SJSA1 (cell line): Measurements from ENCODE around the gene ACVR1. TPM values are rescaled to one million over a fixed set of nuclear protein-coding genes. Genes with fewer than 3 reads are reported as not detected.
"Not testable (repeated sequence)": the region's sequence is repeated elsewhere in the genome, so short reads cannot be mapped to it uniquely, and the experiment has no call there.

Experiments
- DNase-seq, 2 experiments: peaks; one replicate each; pipeline ENCODE4 v3.0.0-alpha.2; 2015 to 2020; ENCODE audit warnings: low spot score in 2 of 2, low read depth in 1 of 2
- H3K27ac ChIP-seq: fragments of 250-450 bp; sonication (Bioruptor Pico); 2 replicates; pipeline ENCODE4 v1.5.1; 2020; ENCODE audit warnings: mild to moderate bottlenecking, moderate library complexity
- H3K27me3 ChIP-seq: fragments of 250-450 bp; sonication (Bioruptor Pico); replicated peaks from 2 replicates; pipeline ENCODE4 v1.5.1; 2020; ENCODE audit warnings: mild to moderate bottlenecking, moderate library complexity
- H3K36me3 ChIP-seq: fragments of 250-450 bp; sonication (Bioruptor Pico); 2 replicates; pipeline ENCODE4 v1.5.1; 2020; ENCODE audit warnings: mild to moderate bottlenecking
- H3K4me1 ChIP-seq: fragments of 250-450 bp; sonication (Bioruptor Pico); replicated peaks from 2 replicates; pipeline ENCODE4 v1.6.1; 2021; ENCODE audit warnings: mild to moderate bottlenecking
- H3K4me3 ChIP-seq: fragments of 250-450 bp; sonication (Bioruptor Pico); 2 replicates; pipeline ENCODE4 v1.5.1; 2020; ENCODE audit warnings: mild to moderate bottlenecking
- H3K9me3 ChIP-seq: fragments of 250-450 bp; sonication (Bioruptor Pico); replicated peaks from 2 replicates; pipeline ENCODE4 v1.5.1; 2020; ENCODE audit warnings: mild to moderate bottlenecking
- total RNA-seq: library from RNA; depleted of rRNA; stranded (reverse); fragments of >200 nt; shearing (Covaris generic); gene quantifications from 2 replicates; pipeline ENCODE4 v1.2.3, GENCODE V29; 2014

ACVR1 gene
- total RNA-seq, 1 experiment from 2014 or later = 16.6 TPM

- H3K9me3 ChIP-seq = no peaks in the 10 kb centered on the region
- 0 out of 2 replicates have a peak, but pooled peaks cover 4% of the 10 kb centered on the region for H3K36me3 ChIP-seq
- no peaks in the 10 kb centered on the region for H3K27me3 ChIP-seq
- DNase-seq = peak; percentile 53 to 59
- peaks cover 35% of the 10 kb centered on the region for H3K4me1 ChIP-seq
- H3K27ac ChIP-seq = peak overlapping the region; percentile 82; the same call in 1 of the 2 replicates
- no peak overlapping the region for H3K4me3 ChIP-seq
Observed at GRCh38 chr2:157839162-157839801, 36.8 kb downstream of the ACVR1 start.

GRCh38 chr2:157838442-157839161 lies 37.5 kb downstream of the ACVR1 start:
- H3K9me3 ChIP-seq = no peaks in the 10 kb centered on the region
- H3K27ac ChIP-seq = peak overlapping the region; percentile 82
- DNase-seq = peak; percentile 67 to 70
- no peaks in the 10 kb centered on the region for H3K27me3 ChIP-seq
- peak overlapping the region; percentile 25 for H3K4me3 ChIP-seq
- H3K4me1 ChIP-seq = peaks cover 35% of the 10 kb centered on the region
- H3K36me3 ChIP-seq = 0 out of 2 replicates have a peak, but pooled peaks cover 4% of the 10 kb centered on the region

GRCh38 chr2:157837851-157838441 lies 38.2 kb downstream of the ACVR1 start:
- H3K4me3 ChIP-seq = peak overlapping the region; percentile 25
- peaks cover 35% of the 10 kb centered on the region for H3K4me1 ChIP-seq
- H3K36me3 ChIP-seq = no peaks in the 10 kb centered on the region
- H3K27me3 ChIP-seq = no peaks in the 10 kb centered on the region
- no peaks in the 10 kb centered on the region for H3K9me3 ChIP-seq
- DNase-seq = peak in 1 of 2 experiments; percentile 60
- H3K27ac ChIP-seq = peak overlapping the region; percentile 82

- Histone ChIP-seq H3K27ac (no peak overlapping the region), H3K36me3 (no peaks in the 10 kb centered on the region), H3K4me3 (no peak overlapping the region), H3K4me1 (peaks cover 38% of the 10 kb centered on the region), H3K9me3 (no peaks in the 10 kb centered on the region), H3K27me3 (no peaks in the 10 kb centered on the region)
- no peak for DNase-seq
Observed at GRCh38 chr2:157836531-157836930, 39.6 kb downstream of the ACVR1 start.

- Histone ChIP-seq H3K27ac (no peak overlapping the region), H3K36me3 (no peaks in the 10 kb centered on the region), H3K9me3 (no peaks in the 10 kb centered on the region), H3K27me3 (no peaks in the 10 kb centered on the region), H3K4me1 (peaks cover 49% of the 10 kb centered on the region), H3K4me3 (no peak overlapping the region)
- DNase-seq = no peak
Observed at GRCh38 chr2:157835425-157835824, 40.7 kb downstream of the ACVR1 start.

- no peak for DNase-seq
- no peaks in the 10 kb centered on the region for H3K36me3 ChIP-seq
- no peaks in the 10 kb centered on the region for H3K27me3 ChIP-seq
- H3K4me1 ChIP-seq = peaks cover 47% of the 10 kb centered on the region
- no peak overlapping the region for H3K4me3 ChIP-seq
- H3K9me3 ChIP-seq = no peaks in the 10 kb centered on the region
- no peak overlapping the region for H3K27ac ChIP-seq
Observed at GRCh38 chr2:157835006-157835405, 41.1 kb downstream of the ACVR1 start.

GRCh38 chr2:157833721-157834120 lies 42.4 kb downstream of the ACVR1 start:
- no peaks in the 10 kb centered on the region for H3K36me3 ChIP-seq
- no peak overlapping the region for H3K27ac ChIP-seq
- no peak overlapping the region for H3K4me3 ChIP-seq
- H3K4me1 ChIP-seq = peaks cover 35% of the 10 kb centered on the region
- DNase-seq = no peak
- no peaks in the 10 kb centered on the region for H3K9me3 ChIP-seq
- H3K27me3 ChIP-seq = no peaks in the 10 kb centered on the region

GRCh38 chr2:157831573-157832315 lies 44.4 kb downstream of the ACVR1 start:
- no peak for DNase-seq
- Histone ChIP-seq H3K4me1 (peaks cover 15% of the 10 kb centered on the region), H3K9me3 (no peaks in the 10 kb centered on the region), H3K27ac (peak overlapping the region; percentile 74), H3K4me3 (no peak overlapping the region), H3K36me3 (no peaks in the 10 kb centered on the region), H3K27me3 (no peaks in the 10 kb centered on the region)

- no peaks in the 10 kb centered on the region for H3K27me3 ChIP-seq
- H3K36me3 ChIP-seq = peaks cover 3% of the 10 kb centered on the region; the same call in 1 of the 2 replicates
- no peaks in the 10 kb centered on the region for H3K9me3 ChIP-seq
- peaks cover 14% of the 10 kb centered on the region for H3K4me1 ChIP-seq
- H3K4me3 ChIP-seq = no peak overlapping the region
- H3K27ac ChIP-seq = peak overlapping the region; percentile 74
- DNase-seq = peak in 1 of 2 experiments; percentile 61
Observed at GRCh38 chr2:157830696-157831570, 45.2 kb downstream of the ACVR1 start.

GRCh38 chr2:157830266-157830665 lies 45.9 kb downstream of the ACVR1 start:
- no peak overlapping the region for H3K4me3 ChIP-seq
- H3K27ac ChIP-seq = no peak overlapping the region
- H3K4me1 ChIP-seq = peaks cover 14% of the 10 kb centered on the region
- H3K36me3 ChIP-seq = peaks cover 8% of the 10 kb centered on the region; the same call in 1 of the 2 replicates
- no peak for DNase-seq
- H3K9me3 ChIP-seq = no peaks in the 10 kb centered on the region
- H3K27me3 ChIP-seq = no peaks in the 10 kb centered on the region

- no peak overlapping the region for H3K27ac ChIP-seq
- peaks cover 8% of the 10 kb centered on the region; the same call in 1 of the 2 replicates for H3K36me3 ChIP-seq
- H3K4me1 ChIP-seq = peaks cover 14% of the 10 kb centered on the region
- no peaks in the 10 kb centered on the region for H3K9me3 ChIP-seq
- no peak for DNase-seq
- no peak overlapping the region for H3K4me3 ChIP-seq
- H3K27me3 ChIP-seq = no peaks in the 10 kb centered on the region
Observed at GRCh38 chr2:157827377-157827776, 48.8 kb downstream of the ACVR1 start.

GRCh38 chr2:157826644-157827043 lies 49.5 kb downstream of the ACVR1 start:
- H3K4me3 ChIP-seq, H3K36me3 ChIP-seq, H3K27ac ChIP-seq, H3K9me3 ChIP-seq, DNase-seq, H3K27me3 ChIP-seq: not testable (repeated sequence)
- peaks cover 12% of the 10 kb centered on the region for H3K4me1 ChIP-seq

GRCh38 chr2:157825885-157826284 lies 50.2 kb downstream of the ACVR1 start:
- H3K4me3 ChIP-seq = no peak overlapping the region
- H3K27ac ChIP-seq = no peak overlapping the region
- no peaks in the 10 kb centered on the region for H3K9me3 ChIP-seq
- peaks cover 4% of the 10 kb centered on the region for H3K4me1 ChIP-seq
- H3K27me3 ChIP-seq = no peaks in the 10 kb centered on the region
- peaks cover 8% of the 10 kb centered on the region; the same call in 1 of the 2 replicates for H3K36me3 ChIP-seq
- DNase-seq = no peak
